ENCODE results near the gene MAP2K5.

DNA sequence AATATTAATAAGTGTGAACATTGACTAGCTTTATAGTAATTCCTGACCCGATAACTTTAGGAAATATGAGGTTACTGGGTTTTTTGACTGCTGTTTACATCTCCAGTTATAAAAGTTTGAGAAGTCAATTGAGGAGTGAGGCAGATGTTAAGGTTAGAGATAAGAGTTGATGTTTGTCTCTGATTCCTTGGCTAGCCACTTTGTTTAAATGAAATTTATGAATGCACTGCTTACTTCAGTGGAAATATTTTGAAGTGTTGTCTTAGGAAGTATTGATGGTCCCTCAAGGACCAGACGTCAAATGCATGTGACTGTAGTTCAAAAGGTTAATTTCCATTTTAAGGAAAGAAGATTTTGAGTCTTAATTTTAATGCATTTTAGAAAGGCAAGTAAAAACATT, 41.7 kb downstream of the MAP2K5 start:
- TF ChIP-seq EP300 (IDR thresholded peaks at IDR 0.05) (no peak), POLR2A (IDR thresholded peaks at IDR 0.05) (no peak), POLR2AphosphoS5 (IDR thresholded peaks at IDR 0.05) (no peak)
- TF ChIP-seq, protein P1, sequence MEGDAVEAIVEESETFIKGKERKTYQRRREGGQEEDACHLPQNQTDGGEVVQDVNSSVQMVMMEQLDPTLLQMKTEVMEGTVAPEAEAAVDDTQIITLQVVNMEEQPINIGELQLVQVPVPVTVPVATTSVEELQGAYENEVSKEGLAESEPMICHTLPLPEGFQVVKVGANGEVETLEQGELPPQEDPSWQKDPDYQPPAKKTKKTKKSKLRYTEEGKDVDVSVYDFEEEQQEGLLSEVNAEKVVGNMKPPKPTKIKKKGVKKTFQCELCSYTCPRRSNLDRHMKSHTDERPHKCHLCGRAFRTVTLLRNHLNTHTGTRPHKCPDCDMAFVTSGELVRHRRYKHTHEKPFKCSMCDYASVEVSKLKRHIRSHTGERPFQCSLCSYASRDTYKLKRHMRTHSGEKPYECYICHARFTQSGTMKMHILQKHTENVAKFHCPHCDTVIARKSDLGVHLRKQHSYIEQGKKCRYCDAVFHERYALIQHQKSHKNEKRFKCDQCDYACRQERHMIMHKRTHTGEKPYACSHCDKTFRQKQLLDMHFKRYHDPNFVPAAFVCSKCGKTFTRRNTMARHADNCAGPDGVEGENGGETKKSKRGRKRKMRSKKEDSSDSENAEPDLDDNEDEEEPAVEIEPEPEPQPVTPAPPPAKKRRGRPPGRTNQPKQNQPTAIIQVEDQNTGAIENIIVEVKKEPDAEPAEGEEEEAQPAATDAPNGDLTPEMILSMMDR (IDR thresholded peaks at IDR 0.05): no peak
